Dedifferentiated amniotic fluid mesenchymal stem cell (primary cell): Measurements from ENCODE around the gene ELFN2.
"Not testable (repeated sequence)": the region's sequence is repeated elsewhere in the genome, so short reads cannot be mapped to it uniquely, and the experiment has no call there.

ENCODE experiments used
- DNase-seq: peaks from one replicate; pipeline ENCODE4 v3.0.0-alpha.2; 2016; ENCODE audit errors: extremely low spot score

Gene ELFN2

GRCh38 chr22:37410174-37411055 lies 16.9 kb downstream of the ELFN2 start:
- no peak for DNase-seq

DNA sequence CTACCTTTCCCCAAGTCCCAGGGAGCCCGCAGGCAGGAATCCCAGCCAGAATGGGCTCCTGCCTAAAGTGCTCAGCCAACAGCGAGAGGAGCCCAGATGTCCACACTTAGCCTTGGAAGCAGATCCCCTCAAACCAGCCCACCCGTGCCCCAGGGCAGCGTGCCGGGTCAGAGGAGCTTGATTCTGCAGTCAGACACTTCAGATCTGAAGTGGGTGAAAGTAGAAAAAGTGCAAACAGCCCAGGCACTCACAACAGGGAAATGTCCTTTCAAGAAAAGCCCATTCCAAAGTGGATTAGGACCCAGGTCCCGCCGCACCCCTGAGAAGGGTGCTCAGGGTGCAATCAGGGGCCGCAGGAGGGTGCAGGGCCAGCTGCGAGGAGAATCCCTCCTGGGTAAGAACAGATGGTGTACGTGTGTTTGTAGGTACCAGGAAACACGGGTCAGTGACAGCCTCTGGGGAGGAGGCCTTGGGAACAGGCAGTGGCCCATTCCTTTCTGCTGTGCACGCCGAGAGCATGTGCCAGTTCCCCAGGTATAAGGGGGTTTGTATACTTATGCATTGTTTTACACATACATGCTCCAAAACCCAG lies 17.7 kb downstream of the ELFN2 start:
- no peak for DNase-seq

GRCh38 chr22:37409031-37409430 lies 18.2 kb downstream of the ELFN2 start:
- no peak for DNase-seq

DNA sequence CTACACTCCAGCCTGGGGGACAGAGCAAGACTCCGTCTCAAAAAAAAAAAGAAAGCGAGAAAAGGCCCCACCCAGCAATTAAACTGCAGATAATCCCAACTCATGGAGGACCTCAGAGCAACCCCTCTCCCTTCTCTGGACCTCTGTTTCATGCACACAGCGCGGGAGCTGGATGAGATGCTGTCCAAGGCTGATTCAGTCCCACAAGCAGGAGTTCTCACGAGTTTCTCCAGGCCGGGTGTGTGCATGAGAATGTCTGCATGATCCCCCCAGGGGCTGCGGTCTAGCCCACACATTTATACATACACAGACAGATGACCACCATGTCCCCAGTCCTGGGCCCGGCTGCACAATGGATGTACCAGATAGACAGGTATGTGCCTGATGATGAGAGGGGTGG lies 19.4 kb downstream of the ELFN2 start:
- no peak for DNase-seq

DNA sequence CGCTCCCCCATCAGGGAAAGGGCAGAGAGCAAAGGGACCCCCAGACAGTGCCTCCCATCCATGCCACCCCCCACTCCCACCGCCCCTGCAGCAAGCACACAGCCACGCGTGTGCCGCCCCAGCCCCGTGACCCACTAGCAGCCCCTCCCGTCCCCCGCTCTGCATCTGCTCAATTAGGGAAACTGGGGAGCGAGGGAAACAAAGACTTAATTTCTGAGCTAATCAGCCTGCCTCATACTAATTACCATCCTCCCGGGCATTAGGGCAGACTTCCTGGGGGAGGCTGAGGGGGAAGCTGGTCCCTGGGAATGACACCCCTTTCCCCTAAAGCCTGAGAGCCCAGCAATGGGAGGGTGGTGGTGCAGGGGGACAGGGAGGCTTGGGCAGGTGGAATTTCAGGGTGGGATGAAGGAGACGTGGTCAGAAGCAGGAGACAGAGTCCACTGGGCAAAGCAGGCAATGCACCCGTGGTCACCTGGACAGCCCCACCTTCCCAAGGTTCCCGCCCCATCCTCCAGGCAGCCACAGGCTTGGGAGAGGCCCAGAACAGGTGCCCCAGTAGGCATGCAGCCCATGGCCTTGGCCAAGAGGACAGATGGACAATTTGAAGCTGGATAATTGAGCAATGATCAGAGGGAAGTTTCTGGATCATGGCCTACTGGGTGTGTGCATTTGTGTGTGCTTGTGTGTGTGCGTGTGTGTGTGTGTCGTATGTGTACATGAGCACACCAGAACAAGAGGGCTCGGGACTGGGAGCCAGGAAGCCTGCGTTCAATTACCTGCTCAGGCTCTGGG lies 20.6 kb downstream of the ELFN2 start:
- DNase-seq = no peak

GRCh38 chr22:37404091-37404490 lies 23.2 kb downstream of the ELFN2 start:
- DNase-seq = no peak

GRCh38 chr22:37403267-37403960 lies 23.9 kb downstream of the ELFN2 start:
- DNase-seq = no peak

DNA sequence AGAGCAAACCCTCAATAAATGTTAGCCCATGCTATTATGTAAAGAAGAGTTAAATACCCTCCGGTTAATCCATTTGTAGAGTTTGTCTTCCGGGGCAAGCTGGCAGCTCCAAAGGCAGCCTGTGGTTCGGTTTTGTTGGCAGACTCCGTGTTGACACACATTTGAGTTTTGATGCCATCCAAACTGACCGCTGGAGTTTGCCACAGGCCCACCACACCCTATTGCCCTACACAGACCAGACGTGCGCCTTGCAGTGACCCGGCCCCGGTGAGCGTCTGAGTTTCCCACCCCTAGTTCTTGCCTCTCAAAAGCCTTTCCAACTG lies 25.1 kb downstream of the ELFN2 start:
- no peak for DNase-seq

DNA sequence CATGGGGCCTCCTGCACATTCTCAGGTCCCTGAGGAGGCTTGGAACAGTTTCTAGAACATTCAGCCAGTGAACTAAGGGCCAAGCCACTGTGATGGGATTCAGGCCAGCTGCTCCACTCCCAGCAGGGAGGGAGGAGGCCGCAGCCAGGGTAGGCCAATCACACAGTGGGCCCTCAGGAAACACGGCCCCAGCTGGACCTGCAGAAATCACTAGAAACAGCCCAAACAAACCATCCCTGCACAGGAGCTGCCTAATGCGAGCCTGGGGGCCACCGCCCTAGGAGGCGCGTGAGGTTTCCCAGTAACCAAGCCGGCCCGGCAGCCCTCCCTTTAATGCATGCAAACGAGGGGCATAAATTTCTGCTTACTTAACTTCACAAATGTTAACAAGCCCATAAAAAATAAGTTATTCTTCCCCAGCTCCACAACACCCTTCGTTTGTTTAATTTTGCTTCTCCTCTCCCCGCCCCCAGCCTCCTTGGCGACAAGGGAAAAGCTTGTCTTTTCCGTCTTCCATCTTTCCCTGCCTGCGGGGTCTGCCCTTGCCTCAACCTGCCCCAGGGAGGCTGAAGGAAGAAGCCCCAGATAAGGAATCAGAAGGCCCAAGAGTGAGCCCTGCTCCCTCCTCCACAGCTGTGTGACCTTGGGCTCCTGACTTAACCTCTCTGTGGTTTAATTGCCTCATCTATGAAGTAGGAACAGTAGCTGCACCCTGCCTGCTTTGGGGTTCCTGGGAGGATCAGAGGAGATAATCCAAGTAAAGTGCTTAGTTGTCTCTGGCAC lies 25.7 kb downstream of the ELFN2 start:
- DNase-seq = no peak

- DNase-seq = no peak
Measured at GRCh38 chr22:37400719-37401118, 26.6 kb downstream of the ELFN2 start.

GRCh38 chr22:37399457-37399856 lies 27.8 kb downstream of the ELFN2 start:
- not testable (repeated sequence) for DNase-seq

GRCh38 chr22:37397226-37397625 lies 30.1 kb downstream of the ELFN2 start:
- no peak for DNase-seq

GRCh38 chr22:37396488-37397084 lies 30.7 kb downstream of the ELFN2 start:
- DNase-seq = no peak

GRCh38 chr22:37394341-37394740 lies 32.9 kb downstream of the ELFN2 start:
- DNase-seq = no peak

- DNase-seq = no peak
Measured at GRCh38 chr22:37393746-37394145, 33.5 kb downstream of the ELFN2 start.

GRCh38 chr22:37392721-37393328 lies 34.5 kb downstream of the ELFN2 start:
- DNase-seq = no peak

DNA sequence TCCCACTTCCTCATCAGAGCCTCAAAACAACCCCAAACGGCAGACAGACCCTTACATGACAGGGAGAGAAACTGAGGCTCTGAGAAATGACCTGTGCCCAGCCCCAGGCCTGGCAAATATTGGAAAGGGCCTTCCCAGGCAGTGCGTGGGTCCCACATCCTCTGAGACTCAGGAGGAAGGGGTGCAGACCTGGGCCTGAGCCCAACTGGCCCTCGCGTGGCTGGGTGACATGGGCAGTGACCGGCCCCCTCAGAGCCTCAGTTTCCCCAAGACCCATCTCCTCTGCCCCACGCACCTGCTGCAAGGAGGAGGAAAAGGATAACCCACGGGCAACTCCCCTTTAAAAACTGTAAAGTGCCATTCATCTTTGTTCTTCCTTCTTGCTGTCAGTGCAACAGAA lies 35.6 kb downstream of the ELFN2 start:
- no peak for DNase-seq

GRCh38 chr22:37390075-37390474 lies 37.2 kb downstream of the ELFN2 start:
- no peak for DNase-seq

DNA sequence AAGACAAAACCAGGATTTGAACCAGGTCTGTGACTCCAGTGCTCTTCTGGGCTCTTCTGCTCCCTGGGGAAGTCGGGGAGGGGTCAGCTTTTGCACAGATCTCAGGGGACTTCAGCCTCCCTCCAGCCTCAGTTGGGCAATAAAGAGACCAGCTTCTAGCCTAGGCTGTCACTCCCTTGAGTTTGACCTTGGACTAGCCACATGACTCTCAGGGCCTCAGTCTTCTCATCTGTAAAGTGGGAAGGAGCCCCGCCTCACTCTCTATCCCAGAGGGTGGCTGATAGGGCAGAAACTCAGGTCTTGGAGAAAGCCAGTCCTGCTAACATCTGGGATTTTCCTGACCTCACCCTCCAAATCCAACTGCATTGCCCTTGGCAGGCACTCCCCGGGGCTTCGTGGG lies 38.7 kb downstream of the ELFN2 start:
- DNase-seq = no peak

- DNase-seq = no peak
Measured at GRCh38 chr22:37387793-37388192, 39.5 kb downstream of the ELFN2 start.

DNA sequence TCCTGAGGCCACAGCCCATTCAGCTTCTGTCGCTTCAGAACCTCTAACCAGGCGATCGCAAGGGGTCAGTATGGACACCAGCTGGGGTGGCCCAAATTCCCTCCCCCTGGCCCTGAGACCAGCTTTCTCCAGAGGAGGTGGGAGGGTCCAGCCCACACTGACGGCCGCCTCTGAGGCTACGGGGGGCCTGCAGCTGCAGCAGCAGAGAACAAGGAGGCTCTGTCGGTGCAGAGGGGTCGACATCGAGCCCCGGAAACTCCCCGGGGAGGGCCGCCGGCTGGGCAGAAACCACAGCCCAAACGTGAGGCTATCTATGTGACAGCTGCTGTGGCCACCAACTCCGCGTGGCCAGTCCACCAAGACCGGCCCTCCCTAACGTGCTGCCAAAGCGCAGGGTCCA lies 40.8 kb downstream of the ELFN2 start:
- no peak for DNase-seq
